H7 (cell line): Measurements from ENCODE around the gene ASPA. TPM values are rescaled to one million over a fixed set of nuclear protein-coding genes. Genes with fewer than 3 reads are reported as not detected.

ENCODE experiments used
- DNase-seq: peaks from one replicate; pipeline ENCODE4 v3.0.0; 2012
- H3K27me3 ChIP-seq: 2 replicates; pipeline ENCODE4 v1.6.0; 2011; ENCODE audit warnings: mild to moderate bottlenecking, low read length; ENCODE audit not compliant: control insufficient read depth, insufficient read depth
- H3K36me3 ChIP-seq: replicated peaks from 2 replicates; pipeline ENCODE4 v1.5.1; 2011; ENCODE audit warnings: low read length; ENCODE audit not compliant: control insufficient read depth, insufficient read depth
- H3K4me3 ChIP-seq: 2 replicates; pipeline ENCODE4 v1.5.1; 2011; ENCODE audit warnings: low read depth, mild to moderate bottlenecking, control low read depth, low read length, moderate library complexity; ENCODE audit not compliant: insufficient read depth
- total RNA-seq: library from RNA; depleted of rRNA; stranded (reverse); fragments of >200 nt; shearing (Covaris generic); gene quantifications from 2 replicates; pipeline ENCODE4 v1.2.3, GENCODE V29; 2014

The ASPA gene
- total RNA-seq, 1 experiment from 2014 or later = not detected

- Histone ChIP-seq H3K27me3 (no peaks in the 10 kb centered on the region), H3K4me3 (peak overlapping the region; percentile 45), H3K36me3 (no peaks in the 10 kb centered on the region)
- peak; percentile 95 for DNase-seq
Observed at GRCh38 chr17:3535253-3535995, 59.6 kb downstream of the ASPA start.

- no peak for DNase-seq
- H3K4me3 ChIP-seq = no peak overlapping the region
- no peaks in the 10 kb centered on the region for H3K27me3 ChIP-seq
Observed at GRCh38 chr17:3536716-3537115, 60.9 kb downstream of the ASPA start.

DNA sequence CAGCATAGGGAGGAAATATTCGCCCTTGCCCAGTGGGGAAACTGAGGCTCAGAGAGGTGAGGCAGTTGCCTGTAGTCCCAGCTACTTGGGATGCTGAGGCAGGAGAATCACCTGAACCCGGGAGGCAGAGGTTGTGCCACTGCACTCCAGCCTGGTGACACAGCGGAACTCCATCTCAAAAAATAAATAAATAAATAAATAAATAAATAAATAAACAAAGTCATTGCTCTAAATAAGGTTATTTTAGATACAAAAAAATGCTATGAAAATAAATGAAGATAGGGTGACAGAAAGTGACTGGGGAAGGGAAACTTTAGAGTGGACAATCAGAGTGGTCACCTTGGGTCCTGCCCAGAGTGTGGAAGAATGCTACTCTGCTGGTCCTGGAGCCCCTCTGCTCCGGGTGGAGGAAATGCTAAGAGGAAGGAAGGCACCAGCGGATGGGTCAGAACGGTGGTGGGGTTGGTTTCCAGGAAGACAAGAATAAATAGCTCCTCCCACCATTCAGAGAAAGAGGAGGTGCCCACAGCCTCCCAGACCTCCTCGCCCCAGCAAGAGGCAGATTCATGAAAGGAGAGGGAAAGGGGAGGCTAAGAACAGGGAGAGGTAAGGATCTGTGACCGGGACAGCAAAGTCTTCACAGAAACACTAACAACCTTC lies 64.2 kb downstream of the ASPA start:
- no peaks in the 10 kb centered on the region for H3K36me3 ChIP-seq
- no peak overlapping the region for H3K4me3 ChIP-seq
- H3K27me3 ChIP-seq = no peaks in the 10 kb centered on the region
- peak; percentile 55 for DNase-seq

More at GRCh38 chr17:3536716-3537115, 60.9 kb downstream of the ASPA start:
- no peaks in the 10 kb centered on the region for H3K36me3 ChIP-seq

- Histone ChIP-seq H3K27me3 (no peaks in the 10 kb centered on the region), H3K36me3 (no peaks in the 10 kb centered on the region), H3K4me3 (no peak overlapping the region)
- DNase-seq = no peak
Observed at GRCh38 chr17:3542410-3543088, 66.8 kb downstream of the ASPA start.

GRCh38 chr17:3543453-3543852 lies 67.7 kb downstream of the ASPA start:
- Histone ChIP-seq H3K4me3 (no peak overlapping the region), H3K27me3 (no peaks in the 10 kb centered on the region), H3K36me3 (no peaks in the 10 kb centered on the region)
- DNase-seq = peak; percentile 21

DNA sequence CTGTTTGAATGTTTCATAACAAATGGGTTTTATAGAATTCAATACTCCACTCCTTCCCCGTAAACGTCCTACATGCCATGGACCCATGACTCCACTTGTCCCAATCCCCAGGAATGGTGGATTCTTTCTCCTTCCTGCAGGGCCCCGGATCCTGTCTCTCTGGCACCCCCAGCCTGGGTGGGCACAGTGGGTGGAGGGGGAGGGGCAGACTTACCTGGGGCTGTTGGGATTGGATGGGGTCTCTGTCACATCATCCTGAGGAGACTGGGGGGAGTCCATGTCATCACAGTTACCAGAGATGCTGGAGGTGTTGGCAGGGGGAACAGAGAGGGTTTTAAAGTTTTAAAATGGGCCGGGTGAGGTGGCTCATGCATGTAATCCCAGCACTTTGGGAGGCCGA lies 68.6 kb downstream of the ASPA start:
- Histone ChIP-seq H3K4me3 (no peak overlapping the region), H3K27me3 (no peaks in the 10 kb centered on the region), H3K36me3 (no peaks in the 10 kb centered on the region)
- DNase-seq = peak; percentile 52

DNA sequence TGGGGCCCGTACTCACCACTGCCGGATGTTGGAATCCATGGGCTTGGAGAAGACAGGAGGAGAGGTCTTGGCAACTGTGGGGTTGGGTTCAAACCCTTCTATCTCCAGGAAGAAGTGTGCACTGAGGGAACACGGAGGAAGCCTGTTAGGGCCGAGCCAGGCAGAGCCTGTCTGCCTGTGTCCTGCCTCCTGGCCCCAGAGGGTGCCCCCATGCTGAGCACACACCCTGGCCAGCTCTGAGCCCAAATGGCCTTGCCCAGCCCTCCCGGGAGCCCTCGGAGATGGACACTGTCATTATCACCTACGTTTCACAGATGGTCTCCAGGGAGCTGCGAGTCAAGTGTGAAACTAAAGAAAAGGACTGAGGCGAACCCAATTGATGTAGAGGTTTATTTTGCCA lies 69.4 kb downstream of the ASPA start:
- DNase-seq = no peak
- Histone ChIP-seq H3K4me3 (no peak overlapping the region), H3K27me3 (no peaks in the 10 kb centered on the region), H3K36me3 (no peaks in the 10 kb centered on the region)

GRCh38 chr17:3546521-3546920 lies 70.7 kb downstream of the ASPA start:
- no peak for DNase-seq
- Histone ChIP-seq H3K27me3 (no peaks in the 10 kb centered on the region), H3K4me3 (no peak overlapping the region), H3K36me3 (no peaks in the 10 kb centered on the region)

DNA sequence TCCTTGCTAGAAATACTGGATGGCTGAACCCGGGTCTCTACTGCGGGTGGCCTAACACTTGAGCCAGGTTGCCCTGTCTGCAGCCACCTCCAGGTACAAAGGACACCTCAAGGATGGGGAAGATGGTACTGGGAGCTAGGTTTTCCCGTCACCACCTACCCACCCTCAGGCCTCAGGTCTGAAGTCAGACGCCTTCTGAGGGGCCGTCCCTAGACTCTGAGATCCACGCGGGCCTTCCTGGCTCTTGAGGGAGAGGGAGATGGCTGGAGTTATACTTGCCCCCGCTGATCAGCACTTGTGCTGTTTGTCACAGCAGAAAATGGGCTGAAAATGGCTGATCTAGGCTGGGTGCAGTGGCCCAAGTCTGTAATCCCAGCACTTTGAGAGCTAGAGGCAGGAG lies 71.2 kb downstream of the ASPA start:
- DNase-seq = peak; percentile 19
- Histone ChIP-seq H3K4me3 (no peak overlapping the region), H3K36me3 (no peaks in the 10 kb centered on the region), H3K27me3 (no peaks in the 10 kb centered on the region)

GRCh38 chr17:3547628-3548027 lies 71.8 kb downstream of the ASPA start:
- H3K4me3 ChIP-seq = no peak overlapping the region
- no peaks in the 10 kb centered on the region for H3K36me3 ChIP-seq
- no peaks in the 10 kb centered on the region for H3K27me3 ChIP-seq
- DNase-seq = peak; percentile 32

GRCh38 chr17:3549610-3550162 lies 73.9 kb downstream of the ASPA start:
- Histone ChIP-seq H3K36me3 (no peaks in the 10 kb centered on the region), H3K4me3 (no peak overlapping the region), H3K27me3 (no peaks in the 10 kb centered on the region)
- no peak for DNase-seq

GRCh38 chr17:3551189-3551588 lies 75.4 kb downstream of the ASPA start:
- no peaks in the 10 kb centered on the region for H3K36me3 ChIP-seq
- peak; percentile 62 for DNase-seq
- no peak overlapping the region for H3K4me3 ChIP-seq
- no peaks in the 10 kb centered on the region for H3K27me3 ChIP-seq

- H3K27me3 ChIP-seq = no peaks in the 10 kb centered on the region
- DNase-seq = no peak
Observed at GRCh38 chr17:3552916-3553315, 77.1 kb downstream of the ASPA start.

More at GRCh38 chr17:3552916-3553315, 77.1 kb downstream of the ASPA start:
- H3K4me3 ChIP-seq = no peak overlapping the region
- H3K36me3 ChIP-seq = no peaks in the 10 kb centered on the region
